COLO829 (cell line): ENCODE results near the gene SLC3A2.

Experiments used
- DNase-seq: peaks from one replicate; pipeline ENCODE4 v3.0.0; 2012; ENCODE audit warnings: low spot score

Gene SLC3A2

GRCh38 chr11:62880231-62880802, 379 bp upstream of the SLC3A2 start:
- peak; percentile 95 for DNase-seq

- DNase-seq, result peak; percentile 96
These were observed 1.1 kb downstream of the SLC3A2 start for GRCh38 chr11:62881579-62882430.

- DNase-seq, result no peak
These were observed 1.7 kb downstream of the SLC3A2 start for GRCh38 chr11:62882431-62882749.

GRCh38 chr11:62882788-62883501, 2.2 kb downstream of the SLC3A2 start:
- DNase-seq, result no peak

GRCh38 chr11:62883673-62884072, 3.0 kb downstream of the SLC3A2 start:
- DNase-seq, result peak; percentile 65

- no peak for DNase-seq
These were observed 4.5 kb downstream of the SLC3A2 start for GRCh38 chr11:62885137-62885750.

GRCh38 chr11:62888406-62888805, 7.7 kb downstream of the SLC3A2 start:
- DNase-seq, result no peak

GRCh38 chr11:62889126-62889483, 8.4 kb downstream of the SLC3A2 start:
- DNase-seq, result no peak

GRCh38 chr11:62889484-62890437, 9.1 kb downstream of the SLC3A2 start:
- no peak for DNase-seq

- no peak for DNase-seq
These were observed 11.6 kb downstream of the SLC3A2 start for GRCh38 chr11:62892077-62892922.

GRCh38 chr11:62895501-62895900, 14.8 kb downstream of the SLC3A2 start:
- no peak for DNase-seq

- no peak for DNase-seq
These were observed 15.4 kb downstream of the SLC3A2 start for GRCh38 chr11:62896049-62896448.

GRCh38 chr11:62897311-62897710, 16.6 kb downstream of the SLC3A2 start:
- no peak for DNase-seq

- no peak for DNase-seq
These were observed 17.3 kb downstream of the SLC3A2 start for GRCh38 chr11:62898027-62898426.

GRCh38 chr11:62902932-62903331, 22.2 kb downstream of the SLC3A2 start:
- no peak for DNase-seq

- no peak for DNase-seq
These were observed 24.6 kb downstream of the SLC3A2 start for GRCh38 chr11:62905296-62905695.

- peak; percentile 81 for DNase-seq
These were observed 25.3 kb downstream of the SLC3A2 start for GRCh38 chr11:62905927-62906531.

- no peak for DNase-seq
These were observed 27.9 kb downstream of the SLC3A2 start for GRCh38 chr11:62908468-62909072.

- DNase-seq, result peak; percentile 89
These were observed 28.6 kb downstream of the SLC3A2 start for GRCh38 chr11:62909107-62909894.
